ENCODE measurements around the gene ATP2A1. TPM values are rescaled to one million over a fixed set of nuclear protein-coding genes. Genes with fewer than 3 reads are reported as not detected.

ATP2A1 gene
- total and polyA plus RNA-seq, 2 of the 8 experiments (the other 6 are each of a cell fraction or from before 2014, with no cell fraction given), result 1.7 to 2.4 TPM

DNA sequence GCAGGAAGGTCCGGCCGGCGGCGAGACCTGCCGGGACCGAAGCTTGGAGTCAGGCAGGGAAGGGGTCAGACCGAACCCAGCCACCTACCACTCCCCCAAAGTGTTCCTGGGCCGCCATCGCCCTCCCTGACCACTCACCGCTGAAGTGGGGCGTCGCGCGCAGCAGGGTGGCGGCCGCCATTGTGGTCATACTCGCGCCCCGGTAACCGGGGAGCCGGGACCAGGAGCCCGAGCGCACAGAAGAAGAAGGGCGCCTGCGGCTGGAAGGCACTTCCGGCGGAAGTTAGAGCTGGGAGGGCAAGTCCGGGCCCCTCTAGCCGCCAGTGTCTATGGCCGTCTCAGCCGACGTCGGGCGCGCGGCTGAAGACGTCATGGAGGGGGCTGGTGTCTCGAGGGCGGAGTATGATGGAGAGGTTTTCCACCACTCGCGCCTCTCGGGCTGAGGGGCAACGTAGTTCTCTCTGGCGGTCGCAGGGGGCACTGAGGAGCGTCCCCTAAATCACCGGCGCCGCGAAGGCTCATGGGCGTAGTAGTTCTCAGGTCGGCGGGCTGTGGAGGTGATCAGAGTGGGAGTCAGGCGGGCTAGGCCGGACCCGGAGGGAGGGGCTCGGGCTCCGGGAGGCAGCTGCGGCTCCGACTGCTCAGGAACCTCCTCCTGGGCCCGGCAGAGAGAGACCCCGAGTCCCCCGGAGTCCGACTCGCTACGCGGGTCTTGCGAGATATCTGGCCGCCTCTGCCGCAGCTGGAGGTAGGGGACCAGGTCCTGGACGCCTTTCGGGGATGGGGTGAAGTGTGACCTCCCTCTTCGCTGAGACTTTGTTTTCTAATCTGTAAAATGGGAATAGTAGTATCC, 32.0 kb upstream of the ATP2A1 start, which contains the start of gene TUFM (continued):
- TF ChIP-seq TBP (IDR thresholded peaks at IDR 0.05; ENCODE audit: low read depth, low read length), result peak; percentile 85
- TF ChIP-seq CEBPB (IDR thresholded peaks at IDR 0.05; ENCODE audit: low read depth, low read length), result no peak
- TF ChIP-seq KDM1A (IDR thresholded peaks at IDR 0.05; ENCODE audit: borderline replicate concordance, low read length), result peak; percentile 99
- TF ChIP-seq SUZ12 (IDR thresholded peaks at IDR 0.05; ENCODE audit: low read length), result no peak
- TF ChIP-seq TCF12 (IDR thresholded peaks at IDR 0.05; ENCODE audit: low read depth, low read length), result no peak
- no peak for TF ChIP-seq SP4 (IDR thresholded peaks at IDR 0.05; ENCODE audit: low read length)
- peak; percentile 42 for TF ChIP-seq POLR2AphosphoS5 (IDR thresholded peaks at IDR 0.05; ENCODE audit: low read depth, low read length)
- peak; percentile 82 for TF ChIP-seq TAF1 (IDR thresholded peaks at IDR 0.05; ENCODE audit: low read depth, low read length)
- peak; percentile 32 to 36; a peak in 3 of 4 replicates for TF ChIP-seq RAD21 (IDR thresholded peaks at IDR 0.05 in 1 of 2, conservative IDR thresholded peaks at IDR 0.05 in 1 of 2; ENCODE audit: low read depth in 2 of 2, low read length in 2 of 2)
- peak; percentile 10 for TF ChIP-seq SAP30 (IDR thresholded peaks at IDR 0.05; ENCODE audit: insufficient read depth, insufficient replicate concordance, low read length)
- TF ChIP-seq BACH1 (IDR thresholded peaks at IDR 0.05; ENCODE audit: low read length), result peak; percentile 80; the same call in 1 of the 2 replicates
- peak; percentile 97 for TF ChIP-seq KDM4A (IDR thresholded peaks at IDR 0.05; ENCODE audit: low read depth, low read length, severe bottlenecking)
- peak; percentile 95 for TF ChIP-seq YY1 (IDR thresholded peaks at IDR 0.05; ENCODE audit: low read depth, low read length)
- TF ChIP-seq HDAC2 (IDR thresholded peaks at IDR 0.05; ENCODE audit: borderline replicate concordance in 1 of 2, low read depth in 2 of 2, low read length in 2 of 2), result peak in 1 of 2 experiments; percentile 86; a peak in 2 of 4 replicates
- no peak for TF ChIP-seq NRF1 (IDR thresholded peaks at IDR 0.05; ENCODE audit: low read depth, low read length)
- TF ChIP-seq, protein P1, sequence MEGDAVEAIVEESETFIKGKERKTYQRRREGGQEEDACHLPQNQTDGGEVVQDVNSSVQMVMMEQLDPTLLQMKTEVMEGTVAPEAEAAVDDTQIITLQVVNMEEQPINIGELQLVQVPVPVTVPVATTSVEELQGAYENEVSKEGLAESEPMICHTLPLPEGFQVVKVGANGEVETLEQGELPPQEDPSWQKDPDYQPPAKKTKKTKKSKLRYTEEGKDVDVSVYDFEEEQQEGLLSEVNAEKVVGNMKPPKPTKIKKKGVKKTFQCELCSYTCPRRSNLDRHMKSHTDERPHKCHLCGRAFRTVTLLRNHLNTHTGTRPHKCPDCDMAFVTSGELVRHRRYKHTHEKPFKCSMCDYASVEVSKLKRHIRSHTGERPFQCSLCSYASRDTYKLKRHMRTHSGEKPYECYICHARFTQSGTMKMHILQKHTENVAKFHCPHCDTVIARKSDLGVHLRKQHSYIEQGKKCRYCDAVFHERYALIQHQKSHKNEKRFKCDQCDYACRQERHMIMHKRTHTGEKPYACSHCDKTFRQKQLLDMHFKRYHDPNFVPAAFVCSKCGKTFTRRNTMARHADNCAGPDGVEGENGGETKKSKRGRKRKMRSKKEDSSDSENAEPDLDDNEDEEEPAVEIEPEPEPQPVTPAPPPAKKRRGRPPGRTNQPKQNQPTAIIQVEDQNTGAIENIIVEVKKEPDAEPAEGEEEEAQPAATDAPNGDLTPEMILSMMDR (IDR thresholded peaks at IDR 0.05; ENCODE audit: control extremely low read depth in 1 of 3, insufficient read depth in 1 of 3, low read depth in 1 of 3, low read length in 3 of 3), result peak; percentile 83 to 93 (median 86)
- no peak for TF ChIP-seq EZH2 (IDR thresholded peaks at IDR 0.05; ENCODE audit: low read depth, low read length, severe bottlenecking)
- TF ChIP-seq, protein P2, sequence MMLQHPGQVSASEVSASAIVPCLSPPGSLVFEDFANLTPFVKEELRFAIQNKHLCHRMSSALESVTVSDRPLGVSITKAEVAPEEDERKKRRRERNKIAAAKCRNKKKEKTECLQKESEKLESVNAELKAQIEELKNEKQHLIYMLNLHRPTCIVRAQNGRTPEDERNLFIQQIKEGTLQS (IDR thresholded peaks at IDR 0.05; ENCODE audit: insufficient read depth, low read depth, low read length), result peak; percentile 72; the same call in 1 of the 2 replicates
- TF ChIP-seq CBX8 (IDR thresholded peaks at IDR 0.05; ENCODE audit: borderline replicate concordance, low read depth, low read length), result no peak
- peak; percentile 59 for TF ChIP-seq TAF7 (optimal IDR thresholded peaks at IDR 0.05; ENCODE audit: borderline replicate concordance, low read depth, low read length)

All from H1 (cell line).